ENCODE data around the gene ARMC10.
A peak's percentile ranks its signal among the peaks of the same experiment; 100 is the strongest.
"Not testable (repeated sequence)": the region's sequence is repeated elsewhere in the genome, so short reads cannot be mapped to it uniquely, and the experiment has no call there.

ARMC10 gene

GRCh38 chr7:103124429-103124979 is 49.6 kb downstream of the ARMC10 start:
- no peak for DNase-seq (ENCODE audit: low read depth in 2 of 2)

GRCh38 chr7:103127006-103127405 is 52.1 kb downstream of the ARMC10 start:
- no peak for DNase-seq (ENCODE audit: low read depth in 2 of 2)

GRCh38 chr7:103129702-103130549 is 55.0 kb downstream of the ARMC10 start:
- DNase-seq (ENCODE audit: low read depth in 2 of 2) = no peak

GRCh38 chr7:103130901-103131624 is 56.1 kb downstream of the ARMC10 start:
- DNase-seq (ENCODE audit: low read depth in 2 of 2) = no peak

GRCh38 chr7:103132995-103133688 is 58.2 kb downstream of the ARMC10 start:
- no peak for DNase-seq (ENCODE audit: low read depth in 2 of 2)

- DNase-seq (ENCODE audit: low read depth in 2 of 2) = peak; percentile 18 to 29
Observed at GRCh38 chr7:103134836-103135554, 60.1 kb downstream of the ARMC10 start.

- DNase-seq (ENCODE audit: low read depth in 2 of 2) = no peak
Observed at GRCh38 chr7:103140061-103140460, 65.1 kb downstream of the ARMC10 start.

GRCh38 chr7:103140685-103141084 is 65.7 kb downstream of the ARMC10 start:
- DNase-seq (ENCODE audit: low read depth in 2 of 2) = no peak

- no peak for DNase-seq (ENCODE audit: low read depth in 2 of 2)
Observed at GRCh38 chr7:103141753-103142404, 66.9 kb downstream of the ARMC10 start.

GRCh38 chr7:103142494-103142893 is 67.6 kb downstream of the ARMC10 start:
- DNase-seq (ENCODE audit: low read depth in 2 of 2) = no peak

- DNase-seq (ENCODE audit: low read depth in 2 of 2) = no peak
Observed at GRCh38 chr7:103143868-103144267, 68.9 kb downstream of the ARMC10 start.

GRCh38 chr7:103144754-103145153 is 69.8 kb downstream of the ARMC10 start:
- not testable (repeated sequence) for DNase-seq (ENCODE audit: low read depth in 2 of 2)

GRCh38 chr7:103148131-103148993 is 73.4 kb downstream of the ARMC10 start:
- DNase-seq (ENCODE audit: low read depth in 2 of 2) = no peak
